Naive thymus-derived CD8-positive, alpha-beta T cell (primary cell): ENCODE results near the gene MYO15B. TPM values are rescaled to one million over a fixed set of nuclear protein-coding genes. Genes with fewer than 3 reads are reported as not detected.

Experiments used
- ATAC-seq, 2 donors: fragments of 150-1000 bp; cut with Tn5 transposase in 1 of 2; sonication (Bioruptor Pico), chemical (Tn5 transposase) in 1 of 2; 1 replicate in 1 of 2; 2 replicates in 1 of 2; pipeline ENCODE4 v1.10.0; 2021; ENCODE audit warnings: mild to moderate bottlenecking in 2 of 2, moderate library complexity in 2 of 2
- POLR2A ChIA-PET: fragments of 350-600 bp; sonication (Branson Sonifier 250); formaldehyde crosslinking; loops from one replicate; lab custom pipeline; 2021; ENCODE audit warnings: antibody characterized with exemption; lab: Charles Lee
- DNase-seq, 10 donors: peaks; one replicate each; pipeline versions ENCODE4 v3.0.0 to v3.0.0-alpha.2; 2020 to 2022
- H3K27ac Mint-ChIP-seq, 10 donors: one replicate each; pipeline ENCODE4 v1.8.0; 2020 to 2022; ENCODE audit warnings: mild to moderate bottlenecking in 10 of 10, mixed read lengths in 10 of 10, moderate library complexity in 4 of 10, inconsistent platforms in 1 of 10
- H3K27me3 Mint-ChIP-seq, 5 donors: one replicate each; pipeline ENCODE4 v1.8.0; 2021 to 2022; ENCODE audit warnings: mixed read lengths in 5 of 5
- H3K36me3 Mint-ChIP-seq, 3 donors: one replicate each; pipeline ENCODE4 v1.8.0; 2020 to 2022; ENCODE audit warnings: mixed read lengths in 3 of 3, mild to moderate bottlenecking in 2 of 3, inconsistent platforms in 1 of 3
- H3K4me1 Mint-ChIP-seq, 4 donors: one replicate each; pipeline ENCODE4 v1.8.0; 2021 to 2022; ENCODE audit warnings: mixed read lengths in 4 of 4
- H3K4me3 Mint-ChIP-seq, 10 donors: one replicate each; pipeline ENCODE4 v1.8.0; 2020 to 2022; ENCODE audit warnings: mild to moderate bottlenecking in 10 of 10, mixed read lengths in 10 of 10, moderate library complexity in 6 of 10, inconsistent platforms in 1 of 10
- H3K9me3 Mint-ChIP-seq, 9 donors: one replicate each; pipeline ENCODE4 v1.8.0; 2020 to 2022; ENCODE audit warnings: mixed read lengths in 9 of 9, mild to moderate bottlenecking in 3 of 9, inconsistent platforms in 1 of 9, moderate library complexity in 1 of 9
- polyA plus RNA-seq, 3 donors: library from polyadenylated mRNA; unstranded; fragments of 300-500 nt; fragmentation: Illumina TruSeq; gene quantifications; one replicate each; pipeline ENCODE4 v1.2.3, GENCODE V29; 2021
- total RNA-seq, 8 experiments: library from RNA in 2 of 8; stranded (reverse) in 2 of 8; gene quantifications; one replicate each; pipeline ENCODE4 v1.2.3 and lab custom pipeline; 2021 to 2026

MYO15B gene
- total and polyA plus RNA-seq, 5 experiments from 2014 or later, result 1.9 to 418 (median 3.2) TPM

DNA sequence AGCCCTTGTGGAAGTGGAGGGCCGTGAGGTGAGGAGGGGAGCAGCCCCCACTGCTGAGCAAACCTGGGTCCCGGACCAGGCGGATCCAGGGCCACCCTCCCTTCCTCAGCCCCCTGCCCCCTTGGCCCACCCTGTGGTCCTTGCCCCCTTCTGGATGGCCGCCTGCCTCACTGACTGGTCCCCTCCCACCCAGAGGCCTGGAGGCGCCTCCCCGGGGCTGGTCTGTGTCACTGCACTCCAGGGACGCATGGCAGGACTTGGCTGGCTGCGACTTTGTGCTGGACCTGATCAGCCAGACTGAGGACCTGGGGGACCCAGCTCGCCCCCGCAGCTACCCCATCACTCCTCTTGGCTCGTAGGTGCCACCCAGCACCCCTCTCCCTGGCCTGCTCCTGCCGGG, 26.4 kb downstream of the MYO15B start:
- Mint-ChIP-seq H3K27me3 (no peaks in the 10 kb centered on the region), H3K27ac (no peak overlapping the region), H3K4me1 (peaks cover 0 to 2% (median 0%) of the 10 kb centered on the region in 4 donors), H3K36me3 (peaks cover 0 to 12% (median 0%) of the 10 kb centered on the region in 3 donors), H3K9me3 (no peaks in the 10 kb centered on the region), H3K4me3 (no peak overlapping the region)
- ATAC-seq (no peak), DNase-seq (no peak)
- POLR2A ChIA-PET, result no interaction called here

DNA sequence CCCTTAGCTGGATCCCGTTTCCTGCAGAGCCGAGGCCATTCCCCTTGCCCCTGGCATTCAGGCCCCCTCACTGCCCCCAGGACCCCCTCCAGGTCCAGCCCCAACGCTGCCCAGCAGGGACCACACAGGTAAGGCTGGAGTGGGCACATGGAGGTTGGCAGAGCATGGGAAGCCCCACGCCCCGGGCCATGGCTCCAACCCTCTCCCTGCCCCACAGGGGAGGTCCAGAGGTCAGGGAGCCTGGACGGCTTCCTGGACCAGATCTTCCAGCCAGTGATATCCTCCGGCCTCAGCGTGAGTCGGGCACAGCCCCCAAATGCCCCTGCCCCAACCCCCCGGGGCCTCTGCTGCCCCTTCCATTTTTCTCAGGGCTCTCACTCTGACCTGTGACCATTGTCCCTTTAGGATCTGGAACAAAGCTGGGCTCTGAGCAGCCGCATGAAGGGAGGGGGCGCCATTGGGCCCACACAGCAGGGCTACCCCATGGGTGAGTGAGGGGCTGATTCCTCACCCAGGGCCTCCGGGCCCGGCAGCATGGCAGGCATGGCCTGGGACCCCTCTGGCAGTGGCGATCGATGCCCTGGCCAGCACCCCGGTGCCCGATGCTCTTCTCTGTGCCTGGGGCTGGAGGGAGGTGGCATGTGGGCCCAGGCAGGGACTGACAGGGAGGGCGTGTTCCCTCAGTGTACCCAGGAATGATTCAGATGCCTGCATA, 27.1 kb downstream of the MYO15B start:
- Mint-ChIP-seq H3K27me3 (no peaks in the 10 kb centered on the region), H3K4me1 (peaks cover 0 to 2% (median 0%) of the 10 kb centered on the region in 4 donors), H3K27ac (no peak overlapping the region), H3K9me3 (no peaks in the 10 kb centered on the region), H3K36me3 (peaks cover 0 to 14% (median 0%) of the 10 kb centered on the region in 3 donors), H3K4me3 (no peak overlapping the region)
- ATAC-seq (no peak), DNase-seq (no peak)
- POLR2A ChIA-PET, result no interaction called here

DNA sequence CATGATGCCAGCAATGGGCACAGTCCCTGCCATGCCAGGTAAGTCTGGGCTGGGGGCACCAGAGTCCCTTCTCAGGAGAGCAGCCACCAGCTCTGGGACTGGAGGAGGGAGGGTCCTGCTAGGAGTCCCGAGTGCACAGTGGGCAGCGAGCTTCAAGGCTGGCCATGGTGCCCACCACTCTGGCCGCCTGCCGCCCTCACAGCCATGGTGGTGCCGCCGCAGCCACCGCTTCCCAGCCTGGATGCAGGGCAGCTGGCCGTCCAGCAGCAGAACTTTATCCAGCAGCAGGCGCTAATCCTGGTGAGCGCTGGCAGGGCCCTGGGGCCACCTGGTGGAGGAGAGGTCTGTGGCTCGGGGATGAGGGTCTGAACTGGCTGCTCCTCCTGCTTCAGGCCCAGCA, 27.7 kb downstream of the MYO15B start:
- H3K4me1 Mint-ChIP-seq, result peaks cover 0 to 2% (median 0%) of the 10 kb centered on the region in 4 donors
- H3K36me3 Mint-ChIP-seq, result peaks cover 0 to 15% (median 0%) of the 10 kb centered on the region in 3 donors
- no peak for ATAC-seq
- H3K27me3 Mint-ChIP-seq, result no peaks in the 10 kb centered on the region
- no peak overlapping the region for H3K27ac Mint-ChIP-seq
- no peak overlapping the region for H3K4me3 Mint-ChIP-seq
- no peaks in the 10 kb centered on the region for H3K9me3 Mint-ChIP-seq
- POLR2A ChIA-PET, result no interaction called here
- DNase-seq, result no peak

DNA sequence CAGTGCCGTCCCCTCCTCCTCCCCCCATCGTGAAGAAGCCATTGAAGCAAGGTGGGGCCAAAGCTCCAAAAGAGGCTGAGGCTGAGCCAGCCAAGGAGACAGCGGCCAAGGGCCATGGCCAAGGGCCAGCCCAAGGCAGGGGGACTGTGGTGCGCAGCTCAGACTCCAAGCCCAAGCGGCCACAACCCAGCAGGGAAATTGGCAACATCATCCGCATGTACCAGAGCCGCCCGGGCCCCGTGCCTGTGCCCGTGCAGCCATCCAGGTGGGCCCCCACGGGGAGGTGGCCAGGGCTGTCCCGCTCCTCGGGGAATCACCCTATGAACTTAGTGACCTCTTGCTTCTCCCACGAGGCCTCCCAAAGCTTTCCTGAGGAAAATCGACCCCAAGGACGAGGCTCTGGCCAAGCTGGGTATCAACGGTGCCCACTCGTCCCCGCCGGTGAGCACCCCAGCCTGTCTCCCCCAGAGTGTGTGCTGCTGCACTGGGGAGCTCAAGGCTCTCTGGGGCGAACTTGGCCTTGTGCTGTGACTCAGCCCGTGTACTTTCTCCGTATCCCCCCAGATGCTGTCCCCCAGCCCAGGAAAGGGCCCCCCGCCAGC, 29.0 kb downstream of the MYO15B start:
- DNase-seq (no peak), ATAC-seq (no peak)
- Mint-ChIP-seq H3K9me3 (no peaks in the 10 kb centered on the region), H3K4me1 (no peaks in the 10 kb centered on the region), H3K36me3 (peaks cover 0 to 21% (median 0%) of the 10 kb centered on the region in 3 donors), H3K27me3 (no peaks in the 10 kb centered on the region), H3K4me3 (no peak overlapping the region), H3K27ac (no peak overlapping the region)
- POLR2A ChIA-PET, result interaction anchor here (0.6 to 1.5 kb wide), 2 partner anchors 17 to 434 kb away, joined by 3 to 6 read pairs; partner anchors contain the start of genes SMIM5 and SUMO2

DNA sequence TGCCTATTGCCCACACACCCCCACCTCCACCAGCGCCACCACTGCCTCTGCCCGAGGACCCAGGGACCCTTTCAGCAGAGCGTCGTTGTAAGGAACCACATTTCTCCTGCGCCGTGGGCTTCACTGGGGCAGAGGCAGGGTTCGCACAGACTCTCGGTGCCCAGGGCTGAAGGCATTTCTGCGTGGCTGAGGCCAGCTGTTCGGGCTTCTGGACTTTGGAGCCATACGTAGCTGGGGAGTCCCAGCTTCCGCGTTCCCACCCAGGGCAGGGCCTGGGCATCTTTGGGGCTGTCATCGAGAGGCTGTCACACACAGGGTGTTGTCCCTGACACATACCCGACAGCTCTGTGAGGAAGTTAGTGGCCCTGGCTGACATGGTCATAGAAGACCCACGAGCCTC, 29.6 kb downstream of the MYO15B start:
- DNase-seq (no peak), ATAC-seq (no peak)
- Mint-ChIP-seq H3K4me1 (peaks cover 0 to 2% (median under 1%) of the 10 kb centered on the region in 4 donors), H3K27me3 (no peaks in the 10 kb centered on the region), H3K27ac (no peak overlapping the region), H3K36me3 (peaks cover 0 to 24% (median 0%) of the 10 kb centered on the region in 3 donors), H3K9me3 (no peaks in the 10 kb centered on the region), H3K4me3 (no peak overlapping the region)
- POLR2A ChIA-PET, result interaction anchor here (0.6 to 1.5 kb wide), 2 partner anchors 16 to 434 kb away, joined by 3 to 6 read pairs; partner anchors contain the start of genes SMIM5 and SUMO2

DNA sequence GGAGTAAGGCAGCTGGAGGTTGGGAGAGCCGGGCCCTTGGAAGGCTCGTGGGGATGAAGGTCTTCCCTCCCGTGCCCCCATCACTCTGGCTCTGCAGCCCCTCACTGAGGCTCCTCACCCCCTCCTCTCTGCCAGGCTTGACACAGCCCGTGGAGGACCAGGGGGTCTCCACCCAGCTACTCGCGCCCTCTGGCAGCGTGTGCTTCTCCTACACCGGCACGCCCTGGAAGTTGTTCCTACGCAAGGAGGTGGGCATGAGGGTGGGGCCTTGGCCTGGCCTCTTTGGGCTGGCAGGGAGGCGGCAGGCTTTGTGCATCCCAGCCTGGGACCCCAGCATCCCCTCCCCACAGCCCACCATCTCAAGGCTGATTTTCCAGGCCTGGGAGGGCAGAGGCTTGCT, 30.1 kb downstream of the MYO15B start:
- peak overlapping the region in 1 of 10 donors; percentile 9 for H3K27ac Mint-ChIP-seq
- peaks cover 0 to 26% (median 0%) of the 10 kb centered on the region in 3 donors for H3K36me3 Mint-ChIP-seq
- no peaks in the 10 kb centered on the region for H3K9me3 Mint-ChIP-seq
- POLR2A ChIA-PET, result interaction anchor here (0.5 kb wide), 1 partner anchor 37 kb away, joined by 3 read pairs; no protein-coding TSS in a partner anchor
- no peaks in the 10 kb centered on the region for H3K27me3 Mint-ChIP-seq
- DNase-seq (no peak), ATAC-seq (no peak)
- H3K4me3 Mint-ChIP-seq, result no peak overlapping the region
- H3K4me1 Mint-ChIP-seq, result peaks cover 0 to 3% (median 1%) of the 10 kb centered on the region in 4 donors

DNA sequence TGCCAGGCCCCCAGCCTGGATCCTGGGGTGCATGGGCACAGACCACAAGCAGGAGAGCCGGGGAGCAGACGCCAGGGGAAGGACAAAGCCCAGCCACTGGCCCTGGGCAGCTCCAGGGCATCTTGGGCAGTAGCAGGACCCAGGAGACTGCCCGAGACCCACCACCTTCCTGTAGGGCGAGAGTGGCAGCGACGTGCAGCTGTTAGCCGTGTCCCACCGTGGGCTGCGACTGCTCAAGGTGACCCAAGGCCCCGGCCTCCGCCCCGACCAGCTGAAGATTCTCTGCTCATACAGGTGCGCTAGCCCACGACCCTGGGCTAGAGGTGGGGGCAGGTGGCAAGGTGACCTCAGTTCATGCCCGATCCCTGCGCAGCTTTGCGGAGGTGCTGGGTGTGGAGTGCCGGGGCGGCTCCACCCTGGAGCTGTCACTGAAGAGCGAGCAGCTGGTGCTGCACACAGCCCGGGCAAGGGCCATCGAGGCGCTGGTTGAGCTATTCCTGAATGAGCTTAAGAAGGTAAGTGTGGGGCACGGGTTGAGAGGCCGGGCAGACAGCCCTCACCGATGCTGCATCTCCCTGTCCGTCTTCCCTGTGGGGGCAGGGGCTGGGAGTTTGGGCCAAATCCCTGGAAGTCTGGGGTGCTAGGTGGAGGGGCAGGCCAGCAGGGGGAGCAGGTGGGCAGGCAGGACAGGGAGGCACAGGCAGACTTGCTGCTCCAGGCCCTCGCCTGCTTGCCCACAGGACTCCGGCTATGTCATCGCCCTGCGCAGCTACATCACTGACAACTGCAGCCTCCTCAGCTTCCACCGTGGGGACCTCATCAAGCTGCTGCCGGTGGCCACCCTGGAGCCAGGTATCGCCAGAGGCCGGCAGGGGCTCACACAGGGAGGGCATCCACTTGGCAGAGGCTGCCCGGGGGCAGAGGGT, 32.2 kb downstream of the MYO15B start:
- Mint-ChIP-seq H3K27ac (peak overlapping the region in 1 of 10 donors; percentile 56), H3K9me3 (no peaks in the 10 kb centered on the region), H3K36me3 (peaks cover 0 to 28% (median 0%) of the 10 kb centered on the region in 3 donors), H3K4me1 (peaks cover 0 to 3% (median 1%) of the 10 kb centered on the region in 4 donors), H3K4me3 (no peak overlapping the region), H3K27me3 (no peaks in the 10 kb centered on the region)
- POLR2A ChIA-PET, result interaction anchor here (1.2 kb wide), 1 partner anchor 13 kb away, joined by 6 read pairs; the partner anchor contains the start of gene SMIM5
- ATAC-seq, result no peak
- DNase-seq, result no peak

DNA sequence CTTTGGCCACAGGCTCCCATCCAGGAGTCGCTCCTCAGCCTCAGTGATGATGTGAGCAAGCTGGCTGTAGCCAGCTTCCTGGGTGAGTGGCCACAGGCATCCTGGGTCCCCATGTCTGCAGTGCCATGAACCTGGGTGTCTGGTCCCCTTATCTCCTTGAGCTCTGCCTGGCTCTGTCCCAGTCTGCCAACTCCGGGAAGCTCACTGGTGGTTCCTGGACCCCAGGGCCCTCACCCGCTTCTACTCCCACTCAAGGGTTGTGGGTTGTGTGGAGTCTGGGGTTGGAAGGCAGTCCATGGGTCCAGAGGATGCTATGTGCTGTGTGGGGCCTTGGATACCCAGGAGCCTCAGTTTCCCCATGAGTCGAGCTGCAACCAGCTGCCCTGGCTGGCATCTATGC, 33.9 kb downstream of the MYO15B start:
- Mint-ChIP-seq H3K36me3 (peaks cover 0 to 22% (median 0%) of the 10 kb centered on the region in 3 donors), H3K4me1 (peaks cover 0 to 3% (median 1%) of the 10 kb centered on the region in 4 donors), H3K27ac (peak overlapping the region in 4 of 10 donors; percentile 7 to 60 (median 19)), H3K9me3 (no peaks in the 10 kb centered on the region), H3K27me3 (no peaks in the 10 kb centered on the region), H3K4me3 (no peak overlapping the region)
- DNase-seq, result no peak
- ATAC-seq, result no peak
- POLR2A ChIA-PET, result interaction anchor here (0.6 to 1.5 kb wide), 2 partner anchors 12 to 23 kb away, joined by 4 to 5 read pairs; partner anchors contain the start of gene SMIM5

DNA sequence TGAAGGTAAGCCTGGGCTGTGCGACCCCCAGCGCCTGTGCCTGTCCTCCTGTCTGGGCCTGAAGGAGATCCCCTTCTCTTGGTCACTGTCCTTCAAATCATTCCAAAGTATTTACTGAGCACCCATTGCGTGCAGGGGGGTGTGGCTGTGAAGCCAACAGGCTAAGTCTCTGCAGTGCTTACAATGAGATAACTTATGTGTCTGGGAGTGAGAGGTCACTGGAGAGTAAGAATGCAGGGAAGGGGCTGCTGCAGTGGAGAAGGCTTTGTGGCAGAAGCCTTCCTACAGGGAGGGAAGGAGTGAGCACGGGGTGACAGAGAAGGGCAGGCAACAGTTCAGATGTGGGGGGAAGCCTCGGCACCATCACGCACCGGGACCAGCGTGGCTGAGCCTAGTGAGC, 34.5 kb downstream of the MYO15B start:
- no peaks in the 10 kb centered on the region for H3K27me3 Mint-ChIP-seq
- H3K4me3 Mint-ChIP-seq, result no peak overlapping the region
- peak overlapping the region in 6 of 10 donors; percentile 7 to 87 (median 44) for H3K27ac Mint-ChIP-seq
- POLR2A ChIA-PET, result interaction anchor here (0.6 to 1.5 kb wide), 2 partner anchors 11 to 23 kb away, joined by 4 to 5 read pairs; partner anchors contain the start of gene SMIM5
- H3K9me3 Mint-ChIP-seq, result no peaks in the 10 kb centered on the region
- peaks cover 0 to 3% (median 1%) of the 10 kb centered on the region in 4 donors for H3K4me1 Mint-ChIP-seq
- DNase-seq, result no peak
- H3K36me3 Mint-ChIP-seq, result peaks cover 0 to 22% (median 0%) of the 10 kb centered on the region in 3 donors
- no peak for ATAC-seq

DNA sequence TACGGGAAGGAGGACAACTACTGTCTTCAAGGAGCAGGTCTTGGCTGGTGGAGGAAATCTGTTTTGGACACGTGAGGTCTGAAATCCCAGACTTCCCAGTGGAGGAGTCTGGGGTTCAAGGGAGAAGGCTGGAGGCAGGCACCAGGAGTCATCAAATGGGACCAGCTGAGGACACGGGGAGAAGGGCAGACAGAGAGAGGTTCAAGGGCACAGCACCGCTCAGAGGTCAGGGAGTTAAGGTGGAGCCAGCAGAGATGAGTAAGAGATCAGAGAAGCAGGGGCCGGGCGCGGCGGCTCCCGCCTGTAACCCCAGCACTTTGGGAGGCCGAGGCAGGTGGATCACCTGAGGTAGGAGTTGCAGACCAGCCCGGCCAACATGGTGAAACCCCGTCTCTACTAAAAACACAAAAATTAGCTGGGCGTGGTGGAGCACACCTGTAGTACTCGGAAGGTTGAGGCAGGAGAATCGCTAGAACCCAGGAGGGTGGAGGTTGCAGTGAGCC, 35.2 kb downstream of the MYO15B start:
- Mint-ChIP-seq H3K27me3 (no peaks in the 10 kb centered on the region), H3K9me3 (no peaks in the 10 kb centered on the region), H3K4me1 (peaks cover 0 to 3% (median 1%) of the 10 kb centered on the region in 4 donors), H3K36me3 (peaks cover 0 to 22% (median 0%) of the 10 kb centered on the region in 3 donors), H3K4me3 (no peak overlapping the region), H3K27ac (peak overlapping the region in 5 of 10 donors; percentile 27 to 74 (median 60))
- POLR2A ChIA-PET, result no interaction called here
- DNase-seq, result no peak
- no peak for ATAC-seq

DNA sequence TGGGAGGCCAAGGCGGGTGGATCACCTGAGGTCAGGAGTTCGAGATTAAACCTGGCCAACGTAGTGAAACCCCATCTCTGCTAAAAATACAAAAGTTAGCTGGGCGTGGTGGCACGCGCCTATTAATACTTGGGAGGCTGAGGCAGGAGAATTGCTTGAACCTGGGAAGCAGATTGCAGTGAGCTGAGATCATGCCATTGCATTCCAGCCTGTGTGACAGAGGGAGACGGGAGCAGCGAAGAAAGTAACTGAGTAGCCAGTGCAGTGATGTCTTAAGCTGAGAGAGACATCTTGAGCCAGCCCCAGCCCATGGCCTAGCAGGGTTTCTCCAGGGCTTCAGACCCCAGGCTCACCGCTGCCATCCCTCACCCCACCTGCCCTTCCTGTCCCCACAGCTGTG, 35.8 kb downstream of the MYO15B start:
- Mint-ChIP-seq H3K27ac (no peak overlapping the region), H3K36me3 (peaks cover 0 to 22% (median 0%) of the 10 kb centered on the region in 3 donors), H3K27me3 (no peaks in the 10 kb centered on the region), H3K4me1 (peaks cover 0 to 3% (median 1%) of the 10 kb centered on the region in 4 donors), H3K4me3 (no peak overlapping the region), H3K9me3 (no peaks in the 10 kb centered on the region)
- ATAC-seq (no peak), DNase-seq (no peak)
- POLR2A ChIA-PET, result no interaction called here

DNA sequence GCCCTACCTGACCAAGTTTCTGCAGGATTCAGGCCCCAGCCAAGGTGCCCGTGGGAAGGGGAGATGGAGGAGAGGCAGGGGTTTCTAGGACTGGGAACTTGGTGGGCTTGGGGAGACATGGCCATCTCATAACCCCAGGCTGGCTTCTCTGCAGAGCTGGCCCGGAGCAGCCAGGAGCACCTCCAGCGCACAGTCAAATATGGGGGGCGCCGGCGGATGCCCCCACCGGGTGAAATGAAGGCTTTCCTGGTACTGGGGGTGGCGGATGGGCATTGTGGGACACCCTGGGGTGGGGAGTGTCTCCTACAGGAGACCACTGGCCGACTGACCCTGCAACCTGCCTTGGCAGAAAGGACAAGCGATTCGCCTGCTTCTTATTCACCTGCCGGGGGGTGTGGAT, 36.4 kb downstream of the MYO15B start:
- Mint-ChIP-seq H3K27ac (peak overlapping the region in 1 of 10 donors; percentile 13), H3K27me3 (no peaks in the 10 kb centered on the region), H3K36me3 (peaks cover 0 to 18% (median 0%) of the 10 kb centered on the region in 3 donors), H3K4me1 (peaks cover 0 to 3% (median 1%) of the 10 kb centered on the region in 4 donors), H3K9me3 (no peaks in the 10 kb centered on the region), H3K4me3 (no peak overlapping the region)
- DNase-seq (no peak), ATAC-seq (no peak)
- POLR2A ChIA-PET, result no interaction called here
